Measurements from ENCODE around the gene MSMP. TPM values are rescaled to one million over a fixed set of nuclear protein-coding genes. Genes with fewer than 3 reads are reported as not detected.

Gene MSMP
- total and polyA plus RNA-seq, 2 experiments from 2014 or later, result 0.81 TPM; not detected in 1

DNA sequence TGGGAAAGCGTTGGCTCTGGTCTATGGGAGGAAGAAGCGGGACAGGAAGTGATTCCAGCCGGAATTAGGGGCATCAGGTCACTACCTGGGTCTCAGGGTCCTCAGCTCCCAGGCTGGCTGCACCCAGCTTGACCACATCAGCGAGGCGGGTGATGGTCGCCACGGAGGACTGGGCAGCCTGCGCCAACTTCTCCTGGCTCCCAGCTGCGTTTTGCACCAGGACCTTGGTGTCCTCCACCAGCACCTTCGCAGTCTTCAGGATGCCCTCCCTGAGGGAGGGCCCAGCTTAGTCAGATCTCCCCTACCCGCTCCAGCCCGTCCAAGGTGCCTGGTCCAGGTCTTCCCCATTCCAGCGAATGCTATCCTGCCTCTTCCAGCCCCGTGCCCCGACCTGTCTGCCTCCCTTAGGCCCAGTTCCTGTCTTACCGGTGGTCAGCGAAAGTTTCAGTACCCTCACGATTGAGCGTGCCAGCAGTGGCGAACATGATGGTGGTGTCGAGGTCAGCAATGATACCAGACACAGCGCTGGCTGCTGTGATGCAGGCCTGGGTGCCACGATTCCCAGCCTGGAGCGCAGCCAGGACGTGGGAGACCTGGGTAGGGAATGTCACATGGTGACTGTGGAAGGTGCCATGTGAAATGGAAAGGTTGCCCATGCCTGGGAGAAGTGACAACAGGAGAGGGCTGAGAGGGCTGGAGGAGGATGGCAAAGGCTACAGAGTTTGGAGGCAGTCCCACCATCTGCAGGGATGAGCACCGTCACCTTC is 50.0 kb downstream of the MSMP start:
- peaks cover 6% of the 10 kb centered on the region for H3K27me3 Mint-ChIP-seq (ENCODE audit: insufficient read depth, low read depth, poor library complexity)
- no peak overlapping the region for H2AFZ ChIP-seq
- no peaks in the 10 kb centered on the region for H3K4me1 Mint-ChIP-seq
- peaks cover 37% of the 10 kb centered on the region for H3K36me3 Mint-ChIP-seq (ENCODE audit: low read depth)
- ATAC-seq (no peak), DNase-seq (ENCODE audit: low spot score) (no peak)
- H3K4me2 ChIP-seq, result no peak overlapping the region
- H3K4me3 Mint-ChIP-seq, result no peak overlapping the region
- H3K27ac ChIP-seq (ENCODE audit: low read depth), result no peak overlapping the region
- H3K27ac Mint-ChIP-seq, result no peak overlapping the region
- H3K79me2 ChIP-seq (replicated peaks; ENCODE audit: insufficient read depth), result no peaks in the 10 kb centered on the region
- no peak for TF ChIP-seq ZNF114 (CRISPR knock-in tag; IDR thresholded peaks at IDR 0.05)
- TF ChIP-seq, protein P1, sequence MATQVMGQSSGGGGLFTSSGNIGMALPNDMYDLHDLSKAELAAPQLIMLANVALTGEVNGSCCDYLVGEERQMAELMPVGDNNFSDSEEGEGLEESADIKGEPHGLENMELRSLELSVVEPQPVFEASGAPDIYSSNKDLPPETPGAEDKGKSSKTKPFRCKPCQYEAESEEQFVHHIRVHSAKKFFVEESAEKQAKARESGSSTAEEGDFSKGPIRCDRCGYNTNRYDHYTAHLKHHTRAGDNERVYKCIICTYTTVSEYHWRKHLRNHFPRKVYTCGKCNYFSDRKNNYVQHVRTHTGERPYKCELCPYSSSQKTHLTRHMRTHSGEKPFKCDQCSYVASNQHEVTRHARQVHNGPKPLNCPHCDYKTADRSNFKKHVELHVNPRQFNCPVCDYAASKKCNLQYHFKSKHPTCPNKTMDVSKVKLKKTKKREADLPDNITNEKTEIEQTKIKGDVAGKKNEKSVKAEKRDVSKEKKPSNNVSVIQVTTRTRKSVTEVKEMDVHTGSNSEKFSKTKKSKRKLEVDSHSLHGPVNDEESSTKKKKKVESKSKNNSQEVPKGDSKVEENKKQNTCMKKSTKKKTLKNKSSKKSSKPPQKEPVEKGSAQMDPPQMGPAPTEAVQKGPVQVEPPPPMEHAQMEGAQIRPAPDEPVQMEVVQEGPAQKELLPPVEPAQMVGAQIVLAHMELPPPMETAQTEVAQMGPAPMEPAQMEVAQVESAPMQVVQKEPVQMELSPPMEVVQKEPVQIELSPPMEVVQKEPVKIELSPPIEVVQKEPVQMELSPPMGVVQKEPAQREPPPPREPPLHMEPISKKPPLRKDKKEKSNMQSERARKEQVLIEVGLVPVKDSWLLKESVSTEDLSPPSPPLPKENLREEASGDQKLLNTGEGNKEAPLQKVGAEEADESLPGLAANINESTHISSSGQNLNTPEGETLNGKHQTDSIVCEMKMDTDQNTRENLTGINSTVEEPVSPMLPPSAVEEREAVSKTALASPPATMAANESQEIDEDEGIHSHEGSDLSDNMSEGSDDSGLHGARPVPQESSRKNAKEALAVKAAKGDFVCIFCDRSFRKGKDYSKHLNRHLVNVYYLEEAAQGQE (IDR thresholded peaks at IDR 0.05; ENCODE audit: unreplicated experiment), result no peak
- no peak for TF ChIP-seq NANOG (IDR thresholded peaks at IDR 0.05; ENCODE audit: borderline replicate concordance)
- TF ChIP-seq STAT1 (IDR thresholded peaks at IDR 0.05; ENCODE audit: unreplicated experiment), result no peak
- no peak for TF ChIP-seq EZH2phosphoT487 (IDR thresholded peaks at IDR 0.05; ENCODE audit: unreplicated experiment)
- TF ChIP-seq CREB1 (CRISPR knock-in tag; IDR thresholded peaks at IDR 0.05; ENCODE audit: low read depth), result no peak
- H3K9me2 ChIP-seq (ENCODE audit: insufficient read depth), result no peaks in the 10 kb centered on the region
- H3K36me3 ChIP-seq (ENCODE audit: insufficient read depth), result peaks cover 36% of the 10 kb centered on the region
- H3K27me3 ChIP-seq (ENCODE audit: insufficient read depth), result no peaks in the 10 kb centered on the region
- no peaks in the 10 kb centered on the region for H3K4me1 ChIP-seq (ENCODE audit: insufficient read depth)
- H3K4me3 ChIP-seq, result no peak overlapping the region
- H3K9me3 Mint-ChIP-seq, result no peaks in the 10 kb centered on the region
- no peaks in the 10 kb centered on the region for H3F3A ChIP-seq (replicated peaks; ENCODE audit: low read depth)
- no peaks in the 10 kb centered on the region for H4K20me1 ChIP-seq (replicated peaks; ENCODE audit: insufficient read depth)

Small RNA genes within 50 kb of the gene (microRNA-seq; reads per million reads assigned to microRNA genes)
- gene MIR6852, result not detected
- not detected for gene MIR6853

Small RNA genes within 50 kb of the gene (small RNA-seq; reads per million reads assigned to genes)
- gene MIR6853 (ENCODE audit: low replicate concordance), result not detected

Other genes with a start within 250 kb of the MSMP start
- gene TESK1, start 149.0 kb downstream of the MSMP start, total RNA-seq (2014; rRNA removed; shearing (Covaris generic)), result 8.2 and 10.7 TPM in 2 replicates
- gene TESK1, start 149.0 kb downstream of the MSMP start, polyA plus RNA-seq (2016; fragmentation: Nextera tagmentation; extraction: Ambion mirVana), result 6.8 and 7.3 TPM in 2 replicates
- gene CD72, start 135.9 kb downstream of the MSMP start, total RNA-seq (2014; rRNA removed; shearing (Covaris generic)), result 2.7 and 4.8 TPM in 2 replicates
- gene CD72, start 135.9 kb downstream of the MSMP start, polyA plus RNA-seq (2016; fragmentation: Nextera tagmentation; extraction: Ambion mirVana), result 4.6 and 4.7 TPM in 2 replicates
- 14.7 and 16.4 TPM in 2 replicates for gene SIT1, start 103.3 kb downstream of the MSMP start, total RNA-seq (2014; rRNA removed; shearing (Covaris generic))
- 13.2 TPM in 2 replicates for gene SIT1, start 103.3 kb downstream of the MSMP start, polyA plus RNA-seq (2016; fragmentation: Nextera tagmentation; extraction: Ambion mirVana)
- 8,626 and 33,360 TPM in 2 replicates for gene RMRP, start 96.3 kb downstream of the MSMP start, total RNA-seq (2014; rRNA removed; shearing (Covaris generic))
- gene RMRP, start 96.3 kb downstream of the MSMP start, polyA plus RNA-seq (2016; fragmentation: Nextera tagmentation; extraction: Ambion mirVana), result 15.3 and 43.0 TPM in 2 replicates
- gene CCDC107, start 96.0 kb downstream of the MSMP start, total RNA-seq (2014; rRNA removed; shearing (Covaris generic)), result 2.4 and 6.9 TPM in 2 replicates
- 18.4 and 20.8 TPM in 2 replicates for gene CCDC107, start 96.0 kb downstream of the MSMP start, polyA plus RNA-seq (2016; fragmentation: Nextera tagmentation; extraction: Ambion mirVana)
- 16.8 and 25.7 TPM in 2 replicates for gene ARHGEF39, start 89.1 kb downstream of the MSMP start, total RNA-seq (2014; rRNA removed; shearing (Covaris generic))
- gene ARHGEF39, start 89.1 kb downstream of the MSMP start, polyA plus RNA-seq (2016; fragmentation: Nextera tagmentation; extraction: Ambion mirVana), result 25.2 and 31.0 TPM in 2 replicates
- gene CA9, start 80.3 kb downstream of the MSMP start, total RNA-seq (2014; rRNA removed; shearing (Covaris generic)), result not detected in 2 replicates
- gene CA9, start 80.3 kb downstream of the MSMP start, polyA plus RNA-seq (2016; fragmentation: Nextera tagmentation; extraction: Ambion mirVana), result 1.1 and 2.2 TPM in 2 replicates
- 116 and 141 TPM in 2 replicates for gene TPM2, start 64.4 kb downstream of the MSMP start, total RNA-seq (2014; rRNA removed; shearing (Covaris generic))
- 488 and 540 TPM in 2 replicates for gene TPM2, start 64.4 kb downstream of the MSMP start, polyA plus RNA-seq (2016; fragmentation: Nextera tagmentation; extraction: Ambion mirVana)
- gene TLN1, start 22.1 kb downstream of the MSMP start, total RNA-seq (2014; rRNA removed; shearing (Covaris generic)), result 116 and 120 TPM in 2 replicates
- gene TLN1, start 22.1 kb downstream of the MSMP start, polyA plus RNA-seq (2016; fragmentation: Nextera tagmentation; extraction: Ambion mirVana), result 21.5 and 26.0 TPM in 2 replicates
- 24.9 and 32.4 TPM in 2 replicates for gene CREB3, start 21.6 kb downstream of the MSMP start, total RNA-seq (2014; rRNA removed; shearing (Covaris generic))
- gene CREB3, start 21.6 kb downstream of the MSMP start, polyA plus RNA-seq (2016; fragmentation: Nextera tagmentation; extraction: Ambion mirVana), result 19.2 and 20.3 TPM in 2 replicates
- 80.1 and 80.2 TPM in 2 replicates for gene GBA2, start 5.0 kb downstream of the MSMP start, total RNA-seq (2014; rRNA removed; shearing (Covaris generic))
- gene GBA2, start 5.0 kb downstream of the MSMP start, polyA plus RNA-seq (2016; fragmentation: Nextera tagmentation; extraction: Ambion mirVana), result 32.1 and 32.8 TPM in 2 replicates
- 12.9 and 16.0 TPM in 2 replicates for gene RGP1, start 5.0 kb downstream of the MSMP start, total RNA-seq (2014; rRNA removed; shearing (Covaris generic))
- 2.7 and 2.8 TPM in 2 replicates for gene RGP1, start 5.0 kb downstream of the MSMP start, polyA plus RNA-seq (2016; fragmentation: Nextera tagmentation; extraction: Ambion mirVana)
- gene NPR2, start 37.3 kb upstream of the MSMP start, total RNA-seq (2014; rRNA removed; shearing (Covaris generic)), result 7.6 and 14.4 TPM in 2 replicates
- gene NPR2, start 37.3 kb upstream of the MSMP start, polyA plus RNA-seq (2016; fragmentation: Nextera tagmentation; extraction: Ambion mirVana), result 9.0 and 9.8 TPM in 2 replicates
- 0.45 TPM in 1 of 2 replicates, not detected in the other for gene SPAG8, start 58.0 kb upstream of the MSMP start, total RNA-seq (2014; rRNA removed; shearing (Covaris generic))
- 0.17 and 0.45 TPM in 2 replicates for gene SPAG8, start 58.0 kb upstream of the MSMP start, polyA plus RNA-seq (2016; fragmentation: Nextera tagmentation; extraction: Ambion mirVana)
- 20.9 and 23.8 TPM in 2 replicates for gene HINT2, start 60.8 kb upstream of the MSMP start, total RNA-seq (2014; rRNA removed; shearing (Covaris generic))
- 69.9 and 74.5 TPM in 2 replicates for gene HINT2, start 60.8 kb upstream of the MSMP start, polyA plus RNA-seq (2016; fragmentation: Nextera tagmentation; extraction: Ambion mirVana)
- gene FAM221B, start 74.5 kb upstream of the MSMP start, total RNA-seq (2014; rRNA removed; shearing (Covaris generic)), result not detected in 2 replicates
- 0.09 and 0.47 TPM in 2 replicates for gene FAM221B, start 74.5 kb upstream of the MSMP start, polyA plus RNA-seq (2016; fragmentation: Nextera tagmentation; extraction: Ambion mirVana)
- 5.5 and 7.5 TPM in 2 replicates for gene TMEM8B, start 75.0 kb upstream of the MSMP start, total RNA-seq (2014; rRNA removed; shearing (Covaris generic))
- 3.6 and 4.2 TPM in 2 replicates for gene TMEM8B, start 75.0 kb upstream of the MSMP start, polyA plus RNA-seq (2016; fragmentation: Nextera tagmentation; extraction: Ambion mirVana)
- gene OR13J1, start 116.1 kb upstream of the MSMP start, total RNA-seq (2014; rRNA removed; shearing (Covaris generic)), result not detected in 2 replicates
- gene OR13J1, start 116.1 kb upstream of the MSMP start, polyA plus RNA-seq (2016; fragmentation: Nextera tagmentation; extraction: Ambion mirVana), result 0.15 TPM in 1 of 2 replicates, not detected in the other
- not detected in 2 replicates for gene HRCT1, start 151.9 kb upstream of the MSMP start, total RNA-seq (2014; rRNA removed; shearing (Covaris generic))
- gene HRCT1, start 151.9 kb upstream of the MSMP start, polyA plus RNA-seq (2016; fragmentation: Nextera tagmentation; extraction: Ambion mirVana), result not detected in 2 replicates
- not detected in 2 replicates for gene SPAAR, start 155.2 kb upstream of the MSMP start, total RNA-seq (2014; rRNA removed; shearing (Covaris generic))
- gene SPAAR, start 155.2 kb upstream of the MSMP start, polyA plus RNA-seq (2016; fragmentation: Nextera tagmentation; extraction: Ambion mirVana), result 0.17 TPM in 1 of 2 replicates, not detected in the other
- not detected in 2 replicates for gene OR2S2, start 203.9 kb upstream of the MSMP start, total RNA-seq (2014; rRNA removed; shearing (Covaris generic))
- gene OR2S2, start 203.9 kb upstream of the MSMP start, polyA plus RNA-seq (2016; fragmentation: Nextera tagmentation; extraction: Ambion mirVana), result not detected in 2 replicates

Data from GM23338 (cell line).